ENCODE results near the gene PTGER1.

DNA sequence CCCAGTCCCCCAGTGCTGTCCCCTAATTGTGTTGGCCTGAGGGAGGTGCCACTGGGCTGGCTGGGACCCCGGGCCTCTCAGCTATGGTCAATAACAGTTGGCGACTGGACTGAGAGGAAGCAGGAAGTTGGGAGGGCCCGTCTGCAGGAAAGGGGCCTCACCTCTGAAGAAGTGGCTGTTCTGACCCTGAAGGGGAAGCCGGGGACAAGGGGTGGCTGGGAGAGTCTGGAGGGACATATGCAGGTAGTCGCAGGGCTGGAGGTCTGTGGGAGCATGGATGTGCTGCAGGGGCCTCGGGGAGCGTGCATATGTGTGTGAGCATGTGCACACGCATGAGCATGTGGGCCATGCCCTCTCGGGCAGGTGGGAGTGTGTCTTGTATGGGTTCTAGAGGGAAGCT, 36.1 kb downstream of the PTGER1 start:
- TF ChIP-seq GATA2 (IDR thresholded peaks at IDR 0.05; ENCODE audit: low read depth, low read length) = no peak
- no peak for TF ChIP-seq GATA3 (IDR thresholded peaks at IDR 0.05; ENCODE audit: low read depth, low read length)
